Epithelial cell of esophagus (primary cell): ENCODE measurements around the gene TSGA10IP.

Source experiments
- DNase-seq: peaks from one replicate; pipeline ENCODE4 v3.0.0; 2010; ENCODE audit warnings: low read depth
- H3K4me3 ChIP-seq: 2 replicates; pipeline ENCODE4 v1.5.1; 2011; ENCODE audit warnings: mild to moderate bottlenecking, low read length, control low read depth
- TF ChIP-seq, protein P1 (sequence below): IDR thresholded peaks from 2 replicates; pipeline ENCODE4 v1.5.1; 2011; ENCODE audit warnings: low read depth, mild to moderate bottlenecking, low read length, control low read depth, inconsistent platforms; ENCODE audit not compliant: insufficient read depth; ENCODE audit errors: missing control alignments

Gene TSGA10IP

GRCh38 chr11:65921876-65922275, 23.4 kb upstream of the TSGA10IP start:
- TF ChIP-seq, protein P1, sequence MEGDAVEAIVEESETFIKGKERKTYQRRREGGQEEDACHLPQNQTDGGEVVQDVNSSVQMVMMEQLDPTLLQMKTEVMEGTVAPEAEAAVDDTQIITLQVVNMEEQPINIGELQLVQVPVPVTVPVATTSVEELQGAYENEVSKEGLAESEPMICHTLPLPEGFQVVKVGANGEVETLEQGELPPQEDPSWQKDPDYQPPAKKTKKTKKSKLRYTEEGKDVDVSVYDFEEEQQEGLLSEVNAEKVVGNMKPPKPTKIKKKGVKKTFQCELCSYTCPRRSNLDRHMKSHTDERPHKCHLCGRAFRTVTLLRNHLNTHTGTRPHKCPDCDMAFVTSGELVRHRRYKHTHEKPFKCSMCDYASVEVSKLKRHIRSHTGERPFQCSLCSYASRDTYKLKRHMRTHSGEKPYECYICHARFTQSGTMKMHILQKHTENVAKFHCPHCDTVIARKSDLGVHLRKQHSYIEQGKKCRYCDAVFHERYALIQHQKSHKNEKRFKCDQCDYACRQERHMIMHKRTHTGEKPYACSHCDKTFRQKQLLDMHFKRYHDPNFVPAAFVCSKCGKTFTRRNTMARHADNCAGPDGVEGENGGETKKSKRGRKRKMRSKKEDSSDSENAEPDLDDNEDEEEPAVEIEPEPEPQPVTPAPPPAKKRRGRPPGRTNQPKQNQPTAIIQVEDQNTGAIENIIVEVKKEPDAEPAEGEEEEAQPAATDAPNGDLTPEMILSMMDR: no peak
- no peak for DNase-seq
- H3K4me3 ChIP-seq: no peak overlapping the region

GRCh38 chr11:65922565-65922964, 22.7 kb upstream of the TSGA10IP start:
- TF ChIP-seq, protein P1: no peak
- peak; percentile 38 for DNase-seq
- no peak overlapping the region for H3K4me3 ChIP-seq

DNA sequence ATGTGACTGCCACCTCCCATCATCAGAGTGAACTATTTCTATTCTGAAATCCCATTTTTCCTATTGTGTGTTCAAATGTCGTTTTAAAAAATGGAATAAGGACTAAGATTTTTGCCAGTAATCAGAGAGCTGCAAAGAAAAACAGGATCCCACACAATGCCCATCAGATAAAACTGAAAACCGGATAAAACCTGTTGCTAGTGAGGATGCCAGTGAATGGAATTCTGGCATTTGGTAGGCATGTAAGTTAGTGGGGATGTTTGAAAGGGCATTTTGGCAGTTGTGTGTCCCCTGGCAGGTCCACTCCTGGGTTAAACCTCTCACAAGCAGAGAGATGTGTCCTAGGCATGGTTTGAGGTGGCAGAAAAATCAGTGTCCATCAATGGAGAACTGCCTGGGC, 19.9 kb upstream of the TSGA10IP start:
- DNase-seq: no peak
- TF ChIP-seq, protein P1: no peak
- H3K4me3 ChIP-seq: no peak overlapping the region

- H3K4me3 ChIP-seq: no peak overlapping the region
- DNase-seq: no peak
- TF ChIP-seq, protein P1: no peak
Measured at GRCh38 chr11:65927904-65928397, 17.3 kb upstream of the TSGA10IP start.

- H3K4me3 ChIP-seq: no peak overlapping the region
- TF ChIP-seq, protein P1: no peak
- DNase-seq: no peak
Measured at GRCh38 chr11:65928667-65929066, 16.6 kb upstream of the TSGA10IP start.

DNA sequence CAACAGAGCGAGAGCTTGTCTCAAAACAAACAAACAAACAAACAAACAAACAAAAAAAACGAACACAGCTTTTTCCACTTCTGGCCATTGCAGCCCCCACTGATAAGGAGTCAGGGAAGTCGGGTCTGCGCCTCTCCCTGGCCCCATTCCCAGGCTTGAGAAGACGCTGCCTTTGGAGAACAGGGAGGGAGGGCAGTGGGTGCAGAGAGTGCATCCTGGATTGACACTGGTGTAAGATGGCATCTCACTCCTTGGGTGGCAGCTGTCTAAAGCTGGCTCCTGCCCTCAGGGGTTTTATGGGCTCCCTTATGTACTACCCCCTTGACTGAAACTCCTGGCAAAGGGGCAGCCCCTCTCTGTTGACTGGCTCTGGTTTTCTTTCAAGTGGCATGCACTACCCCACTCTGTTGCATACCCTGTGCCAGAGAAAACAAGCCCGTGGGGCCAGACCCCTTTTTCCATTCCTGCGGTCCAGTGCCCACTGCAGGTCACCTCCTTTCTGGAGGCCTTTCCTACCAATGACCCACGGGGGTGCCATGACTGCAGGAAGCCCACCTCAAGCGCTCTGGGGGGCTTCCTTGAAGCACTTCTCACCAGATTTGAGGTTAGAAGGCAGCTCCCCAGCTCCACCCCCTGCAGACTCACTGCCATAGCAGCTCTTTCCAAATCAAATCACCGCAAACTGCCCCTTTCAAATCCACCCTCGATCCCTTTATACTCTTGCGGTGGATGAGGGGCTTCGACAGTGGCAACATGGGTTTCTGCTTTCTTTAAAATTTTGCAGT, 13.3 kb upstream of the TSGA10IP start:
- TF ChIP-seq, protein P1: no peak
- H3K4me3 ChIP-seq: no peak overlapping the region
- no peak for DNase-seq

DNA sequence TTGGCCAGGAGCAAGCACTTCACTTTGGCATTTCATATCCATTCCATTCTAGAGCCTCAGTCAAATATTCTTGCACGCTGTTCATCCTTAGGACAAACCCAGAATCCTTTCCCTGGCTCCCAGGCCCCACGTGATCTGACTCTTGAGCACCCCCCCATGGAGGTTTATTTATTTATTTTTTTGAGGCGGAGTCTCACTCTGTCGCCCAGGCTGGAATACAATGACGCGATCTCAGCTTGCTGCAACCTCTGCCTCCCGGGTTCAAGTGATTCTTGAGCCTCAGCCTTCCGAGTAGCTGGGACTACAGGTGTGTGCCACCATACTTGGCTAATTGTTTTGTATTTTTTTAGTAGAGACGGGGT, 12.7 kb upstream of the TSGA10IP start:
- H3K4me3 ChIP-seq: no peak overlapping the region
- TF ChIP-seq, protein P1: no peak
- peak; percentile 24 for DNase-seq
